ENCODE data around the gene COL5A1. TPM values are rescaled to one million over a fixed set of nuclear protein-coding genes. Genes with fewer than 3 reads are reported as not detected.

The COL5A1 gene
- total RNA-seq, 1 donor from 2014 or later, result 91.0 TPM

DNA sequence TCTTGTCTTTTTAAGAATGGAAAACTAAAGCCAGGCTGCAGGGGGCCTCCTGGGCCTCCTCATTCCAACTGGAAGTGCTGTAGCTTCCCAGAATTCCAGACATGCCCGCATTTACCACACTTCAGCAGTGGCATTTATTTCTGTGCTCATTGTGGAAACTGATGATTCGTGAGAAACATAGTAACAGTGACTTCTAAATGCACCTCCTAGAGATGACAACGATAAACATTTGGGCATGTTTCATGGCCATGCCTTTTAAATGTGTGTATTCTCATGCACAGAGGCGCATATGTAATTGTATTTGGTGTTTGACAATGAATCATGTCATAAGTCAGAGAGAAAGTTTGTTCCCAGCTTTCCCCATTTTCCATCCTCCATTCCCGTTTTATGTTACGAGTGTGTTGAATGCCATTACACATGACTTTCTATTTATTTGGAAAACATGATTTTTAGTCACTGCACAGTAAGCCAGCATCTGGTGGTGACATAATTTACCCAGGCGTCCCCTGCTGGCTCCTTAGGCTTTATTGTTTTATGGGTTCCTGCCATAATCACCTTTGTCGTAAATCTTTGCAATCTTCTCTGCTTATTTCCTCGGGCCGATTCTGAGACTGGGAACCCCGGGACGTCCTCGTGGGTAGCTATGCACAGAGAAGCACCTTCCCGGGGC, 170.2 kb downstream of the COL5A1 start:
- DNase-seq (ENCODE audit: low read depth), result peak; percentile 87

DNA sequence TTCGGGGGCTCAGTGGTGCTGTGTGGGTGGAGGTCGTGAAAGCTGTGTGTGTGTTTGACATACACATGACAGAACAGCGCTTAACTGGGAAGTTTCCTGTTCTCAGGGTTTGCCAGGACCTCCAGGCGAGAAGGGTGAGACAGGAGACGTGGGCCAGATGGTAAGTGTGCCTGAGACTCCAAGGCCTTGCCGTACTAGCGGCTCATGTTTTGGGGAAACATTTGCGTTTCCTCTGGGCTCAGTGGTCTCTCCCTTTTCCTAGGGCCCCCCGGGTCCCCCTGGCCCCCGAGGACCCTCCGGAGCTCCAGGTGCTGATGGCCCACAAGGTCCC, 170.7 kb downstream of the COL5A1 start:
- no peak for DNase-seq (ENCODE audit: low read depth)

DNA sequence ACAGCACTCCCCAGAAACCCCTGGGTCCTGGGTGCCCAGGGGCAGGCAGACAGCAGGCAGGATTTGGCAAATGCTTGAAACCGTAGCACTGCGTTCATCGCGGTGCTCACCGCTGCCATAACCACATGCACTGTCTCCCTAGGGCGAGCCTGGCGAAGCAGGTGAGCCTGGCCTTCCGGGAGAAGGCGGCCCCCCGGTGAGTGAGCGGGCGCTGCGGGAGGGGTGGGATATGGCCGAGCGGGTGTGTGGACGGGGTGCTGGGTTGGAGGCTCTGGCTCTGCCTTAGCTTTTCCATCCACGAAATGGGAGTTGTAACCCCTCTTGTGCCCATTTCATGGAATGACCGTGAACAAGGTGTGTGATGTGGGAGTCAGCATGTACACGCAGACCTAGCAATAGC, 172.2 kb downstream of the COL5A1 start:
- no peak for DNase-seq (ENCODE audit: low read depth)

DNA sequence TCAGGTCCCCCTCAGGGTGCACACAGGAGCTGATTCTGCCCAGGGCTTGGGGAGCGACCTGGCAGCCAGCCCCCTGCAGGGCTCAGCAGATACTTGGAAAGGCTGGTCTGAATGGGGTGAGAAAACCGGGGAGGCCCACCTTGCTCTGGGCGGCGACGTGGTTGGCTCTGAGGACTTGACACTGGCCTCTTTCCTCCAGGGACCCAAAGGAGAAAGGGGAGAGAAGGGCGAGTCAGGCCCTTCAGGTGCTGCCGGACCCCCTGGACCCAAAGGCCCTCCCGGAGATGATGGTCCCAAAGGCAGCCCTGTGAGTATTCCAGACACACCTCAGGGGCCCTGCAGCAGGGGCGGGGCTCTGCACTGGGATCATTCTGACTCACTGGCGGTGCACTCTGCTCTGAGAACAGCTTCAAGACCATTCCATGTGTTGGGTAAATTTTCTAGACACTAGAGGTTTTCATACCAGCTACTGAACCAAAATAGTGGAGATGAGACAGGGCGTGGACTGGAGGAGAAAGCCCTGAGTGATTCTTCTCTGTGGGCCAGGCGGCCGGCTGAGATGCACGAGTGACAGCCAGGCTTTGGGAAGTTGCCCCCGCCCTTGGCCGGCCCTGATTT, 173.1 kb downstream of the COL5A1 start:
- peak; percentile 40 for DNase-seq (ENCODE audit: low read depth)

DNA sequence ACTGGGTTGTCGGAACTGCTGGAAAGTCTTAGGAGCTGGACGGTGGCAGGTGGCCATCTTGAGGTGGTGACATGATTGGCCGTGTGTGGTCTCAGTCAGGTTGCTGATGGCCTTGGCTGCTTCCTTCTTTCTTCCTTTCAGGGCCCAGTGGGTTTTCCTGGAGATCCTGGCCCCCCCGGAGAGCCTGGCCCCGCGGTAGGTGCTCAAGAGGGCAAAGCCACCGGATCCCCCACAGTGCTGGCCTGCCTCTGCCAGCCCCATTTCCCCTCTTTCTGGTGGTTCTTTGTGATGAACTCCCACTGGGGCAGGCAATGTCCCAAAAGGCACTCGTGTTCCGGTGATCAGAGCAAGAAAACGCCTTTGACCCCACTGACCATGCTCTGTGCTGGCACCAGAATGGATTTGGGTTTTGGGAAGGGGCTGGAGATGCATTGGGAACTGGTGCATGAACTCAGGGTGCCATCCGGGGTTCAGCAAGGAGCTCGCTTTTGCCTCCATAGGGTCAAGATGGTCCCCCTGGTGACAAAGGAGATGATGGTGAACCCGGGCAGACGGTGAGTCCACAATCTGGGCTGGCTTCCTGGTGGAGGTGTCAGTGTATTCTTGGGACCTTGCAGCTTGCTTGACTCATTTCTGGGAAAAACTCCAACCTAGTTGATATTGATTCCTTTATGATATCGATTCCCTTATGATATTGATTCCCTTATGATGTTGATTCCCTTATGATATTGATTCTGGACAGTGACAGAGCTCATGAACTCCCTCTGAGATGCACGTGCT, 174.0 kb downstream of the COL5A1 start:
- no peak for DNase-seq (ENCODE audit: low read depth)

DNA sequence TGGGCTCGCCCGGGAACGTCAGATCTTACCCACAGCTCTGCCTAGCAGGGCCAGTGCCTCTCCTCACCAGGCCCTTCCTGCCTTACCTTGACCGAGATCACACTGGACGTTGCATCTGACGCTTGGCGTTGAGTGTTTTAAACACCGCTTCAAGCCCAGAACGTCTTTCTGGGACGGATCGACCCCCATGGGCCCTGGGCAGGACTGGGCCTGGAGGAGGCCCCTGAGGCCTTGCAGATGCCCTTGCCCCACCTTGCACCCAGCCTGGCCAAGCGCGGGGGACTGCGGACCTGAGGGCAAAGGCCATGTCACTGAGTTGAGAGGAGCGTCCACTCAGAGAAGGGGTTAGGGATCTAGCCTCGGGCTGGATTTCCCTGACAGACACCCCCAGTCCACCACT, 174.7 kb downstream of the COL5A1 start:
- DNase-seq (ENCODE audit: low read depth), result no peak

DNA sequence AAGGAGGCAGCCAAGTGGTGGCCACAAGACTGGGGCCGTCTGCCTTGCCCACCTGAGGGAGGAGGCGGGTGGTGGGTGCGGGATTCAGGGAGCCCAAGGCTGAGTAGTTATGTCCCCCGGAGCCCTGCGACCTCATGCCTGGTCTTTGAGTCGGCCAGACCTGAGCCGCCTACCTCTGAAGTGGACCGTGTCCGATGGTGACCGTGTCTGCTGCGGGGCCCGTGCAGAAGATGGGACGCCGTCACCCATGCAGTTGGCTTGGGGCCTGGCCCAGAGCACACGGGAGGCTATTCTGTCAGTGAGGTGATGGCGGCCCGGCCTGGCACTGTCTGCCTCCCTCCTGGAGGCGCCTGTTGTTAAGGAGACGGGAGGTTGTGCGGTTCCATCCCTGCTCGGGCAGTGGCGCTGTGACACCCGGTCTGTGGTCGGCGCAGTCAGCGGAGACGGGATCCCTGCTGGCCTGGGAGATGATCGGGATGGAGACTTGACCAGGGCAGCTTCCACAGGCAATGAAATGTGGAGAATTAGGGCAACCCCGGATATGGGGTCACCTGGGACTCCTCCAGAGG, 176.5 kb downstream of the COL5A1 start:
- DNase-seq (ENCODE audit: low read depth), result no peak

DNA sequence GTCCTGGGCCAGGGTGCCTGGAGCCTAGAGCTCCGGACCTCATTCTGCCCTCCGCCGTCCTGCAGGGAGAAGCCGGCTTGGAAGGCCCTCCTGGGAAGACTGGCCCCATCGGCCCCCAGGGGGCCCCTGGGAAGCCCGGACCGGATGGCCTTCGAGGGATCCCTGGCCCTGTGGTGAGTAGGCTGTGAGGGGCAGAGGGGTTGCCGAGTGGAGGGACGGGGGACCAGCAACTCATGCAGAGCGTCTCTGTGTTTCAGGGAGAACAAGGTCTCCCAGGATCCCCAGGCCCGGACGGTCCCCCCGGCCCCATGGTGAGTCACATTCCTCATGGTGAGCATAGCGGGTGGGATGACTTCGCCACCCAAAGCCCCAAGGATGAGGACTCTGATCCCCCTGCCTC, 177.0 kb downstream of the COL5A1 start:
- no peak for DNase-seq (ENCODE audit: low read depth)

DNA sequence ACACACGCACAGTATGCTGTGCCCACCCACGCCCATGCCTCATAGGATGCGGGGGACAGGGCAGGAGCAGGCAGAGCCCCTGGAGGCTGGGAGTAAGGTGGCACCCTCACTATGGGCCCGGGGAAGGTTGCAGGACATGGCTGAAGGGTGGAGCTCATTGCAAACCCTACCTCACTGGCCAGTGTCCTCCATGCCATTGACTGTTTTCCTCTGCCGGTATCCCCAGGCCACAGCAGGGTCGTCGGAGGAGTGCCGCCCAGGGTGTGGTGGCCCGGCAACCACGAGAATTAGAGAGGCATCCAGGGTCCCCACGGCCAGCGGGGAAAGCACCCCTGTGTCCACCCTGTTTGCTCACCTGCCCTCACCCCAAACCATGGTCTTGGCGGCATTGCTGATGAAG, 179.3 kb downstream of the COL5A1 start:
- no peak for DNase-seq (ENCODE audit: low read depth)

DNA sequence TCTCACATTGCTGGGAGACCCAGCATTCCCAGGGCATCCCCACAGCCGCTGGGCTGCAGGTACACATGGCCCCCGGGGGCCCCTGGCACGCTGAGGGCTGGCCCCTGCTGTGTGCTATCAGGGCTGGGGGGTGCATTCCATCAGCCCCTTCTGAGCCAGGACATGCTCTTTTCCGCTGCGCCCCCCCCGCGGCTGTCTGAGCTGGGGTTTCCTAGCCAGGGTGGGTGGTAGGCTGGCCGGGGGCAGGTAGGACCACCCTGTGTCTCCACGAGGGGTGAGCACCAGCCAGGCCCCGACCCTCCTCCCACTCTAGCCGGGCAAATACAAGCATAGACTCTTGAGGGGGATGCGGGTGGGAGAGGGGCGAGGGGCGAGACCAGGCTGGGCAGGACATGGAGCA, 180.9 kb downstream of the COL5A1 start:
- no peak for DNase-seq (ENCODE audit: low read depth)

DNA sequence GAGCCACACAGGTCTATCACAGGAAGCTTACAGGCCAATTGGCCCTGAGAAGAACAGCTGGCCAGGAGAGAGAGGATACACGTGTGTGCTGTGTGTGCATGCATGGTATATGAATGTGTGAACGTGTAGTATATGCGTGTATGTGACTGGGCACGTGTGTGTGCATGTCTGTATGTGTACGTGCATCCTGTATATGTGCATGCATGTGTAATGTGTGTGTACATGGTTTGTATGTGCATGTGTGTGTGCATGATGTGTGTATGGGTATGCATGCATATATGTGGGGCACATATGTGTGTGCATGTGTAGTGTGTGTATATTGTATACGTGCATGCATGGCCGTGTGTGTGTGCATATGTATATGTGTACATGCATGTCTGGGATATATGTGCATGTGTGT, 182.0 kb downstream of the COL5A1 start:
- DNase-seq (ENCODE audit: low read depth), result no peak

DNA sequence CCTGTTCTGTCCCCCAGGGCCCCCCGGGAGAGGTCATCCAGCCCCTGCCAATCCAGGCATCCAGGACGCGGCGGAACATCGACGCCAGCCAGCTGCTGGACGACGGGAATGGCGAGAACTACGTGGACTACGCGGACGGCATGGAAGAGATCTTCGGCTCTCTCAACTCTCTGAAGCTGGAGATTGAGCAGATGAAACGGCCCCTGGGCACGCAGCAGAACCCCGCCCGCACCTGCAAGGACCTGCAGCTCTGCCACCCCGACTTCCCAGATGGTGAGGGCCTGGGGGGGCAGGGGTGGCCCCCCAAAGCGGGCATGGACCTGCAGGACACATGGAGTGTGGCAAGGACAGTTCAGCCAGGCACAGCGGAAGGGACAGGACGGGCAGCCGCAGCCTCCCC, 183.0 kb downstream of the COL5A1 start:
- no peak for DNase-seq (ENCODE audit: low read depth)

DNA sequence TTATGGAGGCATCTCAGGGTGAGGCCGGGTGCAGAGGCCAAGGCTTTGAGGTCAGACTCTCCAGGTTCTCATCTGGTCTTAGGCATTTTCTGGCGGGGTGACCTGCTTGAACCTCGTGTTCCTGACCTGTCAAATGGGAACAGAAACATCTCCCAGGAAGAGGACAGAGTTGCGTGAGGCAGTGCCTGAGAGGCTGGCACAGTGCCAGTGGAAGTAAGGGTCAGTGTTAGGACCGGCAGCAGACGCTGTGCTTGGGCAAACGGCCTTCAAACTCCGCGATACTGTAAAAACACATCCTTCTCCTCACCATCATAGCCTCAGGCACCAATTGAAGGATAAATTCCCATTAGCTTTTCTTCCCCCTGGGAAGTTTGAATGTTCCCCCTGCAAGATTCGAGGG, 183.4 kb downstream of the COL5A1 start:
- DNase-seq (ENCODE audit: low read depth), result no peak

DNA sequence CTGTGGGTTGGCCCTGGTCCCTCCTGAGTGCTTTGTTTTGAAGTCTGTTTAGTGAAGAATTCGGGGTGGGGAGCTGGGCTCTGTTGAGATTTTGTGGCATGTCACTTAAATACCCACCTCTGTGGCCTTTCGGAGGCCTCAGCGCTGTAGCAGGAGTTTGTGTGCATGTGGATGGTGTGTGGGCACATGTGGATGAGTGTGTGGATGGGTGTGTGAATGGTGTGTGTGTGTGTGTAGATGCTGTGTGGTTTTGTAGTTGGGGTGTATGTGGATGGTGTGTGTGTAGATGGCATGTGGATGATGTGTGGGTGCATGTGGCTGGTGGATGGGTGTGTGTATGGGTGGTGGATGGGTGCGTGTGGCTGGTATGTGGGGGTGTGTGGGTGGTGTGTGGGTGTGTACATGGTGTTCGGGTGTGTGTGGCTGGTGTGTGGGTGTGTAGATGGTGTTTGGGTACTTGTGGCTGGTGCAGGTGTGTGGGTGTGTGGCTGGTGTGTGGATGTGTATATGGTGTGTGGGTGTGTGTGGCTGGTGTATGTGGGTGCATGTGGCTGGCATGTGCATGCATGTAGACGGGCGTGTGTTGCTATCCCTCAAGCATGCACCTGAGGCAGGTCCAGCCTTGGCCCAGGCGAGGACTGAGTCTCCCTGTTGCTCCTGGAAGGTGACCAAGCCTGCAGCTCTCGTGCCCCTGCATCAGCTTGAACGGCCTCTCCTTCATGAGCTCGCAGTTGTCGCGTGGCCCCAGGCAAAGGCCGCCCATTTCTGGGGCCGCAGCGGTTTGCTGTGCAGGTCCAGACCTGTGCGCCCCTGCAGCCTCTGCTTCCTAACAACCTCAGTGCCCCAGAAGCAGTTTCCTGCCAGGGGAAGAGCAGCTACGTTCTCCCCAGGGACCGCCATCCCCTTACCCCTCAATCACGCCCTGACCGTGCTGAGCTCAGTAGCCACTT, 185.0 kb downstream of the COL5A1 start:
- no peak for DNase-seq (ENCODE audit: low read depth)

DNA sequence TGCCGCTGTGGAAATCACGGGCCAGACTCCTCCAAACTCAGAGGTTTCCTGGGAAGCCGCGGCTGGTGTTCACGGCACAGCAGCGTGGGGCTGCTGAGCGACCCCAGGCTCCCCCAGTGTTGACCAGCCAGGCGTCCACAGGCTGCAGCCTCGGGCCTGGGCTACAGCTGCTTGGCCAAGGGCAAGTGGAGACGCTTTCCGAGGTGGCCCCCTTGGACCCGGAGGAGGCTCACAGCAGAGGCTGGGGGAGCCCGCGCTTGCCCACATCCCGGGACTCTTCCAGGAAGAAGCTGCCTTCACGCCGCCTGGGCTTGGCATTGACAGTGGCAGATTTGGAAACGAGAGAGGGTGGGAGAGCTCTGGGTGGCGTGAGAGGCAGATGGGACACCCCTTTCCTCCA, 186.0 kb downstream of the COL5A1 start:
- no peak for DNase-seq (ENCODE audit: low read depth)

DNA sequence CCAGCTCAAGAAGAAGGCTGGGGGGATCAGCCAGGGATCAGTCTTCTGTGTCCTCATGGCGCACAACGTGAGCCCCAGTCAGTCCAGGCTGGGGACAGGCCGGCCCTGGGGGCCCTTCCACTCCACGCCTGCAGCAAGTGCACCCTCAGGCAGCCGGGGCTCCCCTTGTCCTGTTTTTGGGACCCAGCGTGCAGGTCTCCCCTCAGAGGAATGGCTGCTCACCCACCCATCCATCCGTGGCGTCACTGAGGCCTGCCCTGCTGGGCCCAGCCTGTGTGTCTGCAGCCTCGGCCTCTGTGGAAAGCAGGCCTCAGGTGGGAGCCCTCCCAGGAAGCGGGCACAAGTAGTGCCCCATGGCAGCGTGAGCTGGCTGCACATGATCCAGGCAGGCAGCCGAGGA, 186.4 kb downstream of the COL5A1 start:
- DNase-seq (ENCODE audit: low read depth), result no peak

DNA sequence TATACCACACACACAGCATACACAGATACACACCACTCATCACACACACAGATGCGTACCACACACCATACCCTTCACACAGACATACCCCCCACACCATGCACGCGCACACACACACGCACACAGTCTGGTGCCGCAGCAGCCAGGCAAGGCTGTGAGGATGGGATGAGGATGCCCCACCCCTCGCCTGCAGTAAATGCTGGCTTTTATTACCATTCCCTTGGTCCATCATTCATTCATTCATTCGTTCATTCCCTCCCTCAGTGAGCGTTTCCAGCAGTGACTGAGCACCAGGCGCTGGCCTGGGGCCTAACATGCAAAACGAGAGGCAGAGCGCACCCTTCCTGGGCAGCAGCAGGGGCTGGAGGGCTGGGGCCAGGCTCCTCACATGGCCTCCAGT, 187.3 kb downstream of the COL5A1 start:
- no peak for DNase-seq (ENCODE audit: low read depth)

DNA sequence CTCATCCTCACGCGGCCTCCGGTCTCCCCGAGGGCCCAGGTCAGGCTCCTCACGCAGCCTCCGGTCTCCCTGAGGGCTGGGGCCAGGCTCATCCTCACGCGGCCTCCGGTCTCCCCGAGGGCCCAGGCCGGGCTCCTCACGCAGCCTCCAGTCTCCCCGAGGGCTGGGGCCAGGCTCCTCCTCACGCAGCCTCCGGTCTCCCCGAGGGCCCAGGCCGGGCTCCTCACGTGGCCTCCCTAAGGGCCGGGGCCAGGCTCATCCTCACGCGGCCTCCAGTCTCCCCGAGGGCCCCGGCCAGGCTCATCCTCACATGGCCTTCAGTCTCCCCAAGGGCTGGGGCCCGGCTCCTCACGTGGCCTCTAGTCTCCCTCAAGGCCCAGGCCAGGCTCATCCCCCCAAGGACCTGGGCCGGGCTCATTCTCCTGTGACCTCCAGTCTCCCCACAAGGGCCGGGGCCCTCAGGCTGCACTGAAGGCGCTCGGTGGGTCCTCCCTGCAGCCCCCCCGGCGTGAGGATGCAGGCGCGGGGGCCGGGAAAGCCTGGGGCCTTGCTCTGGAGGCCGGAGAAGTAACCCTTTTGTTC, 187.8 kb downstream of the COL5A1 start:
- DNase-seq (ENCODE audit: low read depth), result no peak

DNA sequence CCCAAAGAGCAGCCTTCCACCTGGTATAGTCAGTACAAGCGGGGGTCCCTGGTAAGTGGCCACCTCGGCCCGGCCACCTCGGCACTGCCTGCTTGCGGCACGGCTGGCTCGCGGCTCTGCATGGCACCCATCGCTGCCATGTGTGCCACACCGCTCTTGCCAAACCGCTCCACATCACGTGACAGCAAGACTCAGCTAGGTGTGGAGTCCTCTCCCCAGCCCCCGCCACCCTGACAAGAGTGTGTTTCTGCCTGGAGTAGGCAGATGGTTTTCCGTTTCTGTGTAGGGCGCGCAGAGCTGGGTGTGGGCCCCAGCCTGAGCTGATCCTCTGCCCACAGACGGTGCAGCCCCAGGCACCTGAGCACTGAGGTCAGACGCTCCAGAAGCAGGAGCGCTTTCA, 188.5 kb downstream of the COL5A1 start:
- DNase-seq (ENCODE audit: low read depth), result no peak

DNA sequence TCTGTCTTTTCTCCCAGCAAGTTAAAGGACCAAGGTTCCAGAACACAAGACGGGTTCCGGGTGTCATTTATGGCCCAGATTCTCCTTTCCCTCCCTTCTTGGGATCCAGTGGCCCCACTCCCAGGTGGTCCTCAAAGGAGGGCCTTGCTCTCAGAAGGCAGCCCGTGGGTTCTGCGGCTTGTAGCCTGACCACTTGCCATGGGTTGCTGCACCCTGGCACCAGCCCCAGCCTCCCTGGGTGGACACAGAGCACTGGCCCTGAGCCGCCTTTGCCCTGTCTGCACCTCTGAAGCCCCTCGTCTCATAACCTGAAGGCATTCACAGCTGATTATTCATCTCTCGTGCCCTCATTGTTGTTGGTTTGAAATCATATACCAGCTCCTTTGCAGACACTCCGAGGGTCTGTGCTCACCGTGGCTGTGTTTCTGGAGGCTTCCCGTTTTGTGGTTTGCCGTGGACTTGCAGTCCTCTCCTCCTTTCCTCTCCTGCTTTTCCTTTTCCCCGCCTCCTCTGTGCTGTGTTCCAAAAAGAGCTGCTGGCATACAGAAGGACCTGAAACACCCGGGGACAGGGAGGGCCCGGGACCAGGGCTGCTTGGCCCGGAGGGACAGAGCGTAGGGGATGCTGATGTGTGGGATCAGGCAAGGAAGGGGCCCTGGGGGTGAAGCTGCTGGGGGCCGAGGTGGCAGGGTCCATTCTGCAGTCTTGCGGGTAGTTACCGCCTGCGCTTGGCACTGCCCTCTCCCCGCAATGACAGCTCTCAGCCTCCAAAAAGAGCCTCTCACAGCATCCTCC, 189.5 kb downstream of the COL5A1 start:
- DNase-seq (ENCODE audit: low read depth), result no peak

All from myocyte (in vitro differentiated cells).